GM12891 (cell line): ENCODE results near the gene SWAP70.
"Not testable (repeated sequence)": the region's sequence is repeated elsewhere in the genome, so short reads cannot be mapped to it uniquely, and the experiment has no call there.

Source experiments
- POLR2A ChIP-seq: IDR thresholded peaks from 2 replicates; pipeline ENCODE4 v1.6.1; 2011; ENCODE audit warnings: low read depth, low read length, control low read depth
- POLR2AphosphoS5 ChIP-seq: IDR thresholded peaks from 2 replicates; pipeline ENCODE4 v1.6.1; 2011; ENCODE audit warnings: low read depth, low read length, control low read depth
- SPI1 ChIP-seq: IDR thresholded peaks from 2 replicates; pipeline ENCODE4 v1.6.1; 2011; ENCODE audit warnings: low read depth, low read length, control low read depth
- TAF1 ChIP-seq: IDR thresholded peaks from 2 replicates; pipeline ENCODE4 v1.6.1; 2011; ENCODE audit warnings: low read depth, low read length, control low read depth

DNA sequence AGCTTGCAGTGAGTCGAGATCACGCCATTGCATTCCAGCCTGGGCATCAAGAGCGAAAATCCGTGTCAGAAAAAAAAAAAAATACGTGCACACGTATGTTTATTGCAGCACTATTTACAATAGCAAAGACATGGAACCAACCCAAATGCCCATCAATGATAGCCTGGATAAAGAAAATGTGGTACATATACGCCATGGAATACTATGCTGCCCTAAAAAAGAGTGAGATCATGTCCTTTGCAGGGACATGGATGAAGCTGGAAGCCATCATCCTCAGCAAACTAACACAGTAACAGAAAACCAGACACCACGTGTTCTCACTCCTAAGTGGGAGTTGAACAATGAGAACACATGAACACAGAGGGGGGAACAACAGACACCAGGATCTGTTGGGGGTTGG, 31.4 kb downstream of the SWAP70 start:
- not testable (repeated sequence) for TF ChIP-seq POLR2AphosphoS5, POLR2A, SPI1, TAF1
